SK-N-DZ (cell line): ENCODE data around the gene CUX1.
A peak's percentile ranks its signal among the peaks of the same experiment; 100 is the strongest.

Source experiments
- DNase-seq: peaks from one replicate; pipeline ENCODE4 v3.0.0-alpha.2; 2015; ENCODE audit warnings: low spot score

Gene CUX1

GRCh38 chr7:102236592-102237287 lies 419.3 kb downstream of the CUX1 start:
- peak; percentile 67 for DNase-seq

- DNase-seq, result no peak
Observed at GRCh38 chr7:102239206-102239820, 421.9 kb downstream of the CUX1 start.

- DNase-seq, result no peak
Observed at GRCh38 chr7:102241431-102241830, 424.0 kb downstream of the CUX1 start.

GRCh38 chr7:102244601-102245000 lies 427.2 kb downstream of the CUX1 start:
- DNase-seq, result no peak

GRCh38 chr7:102248081-102248455 lies 430.6 kb downstream of the CUX1 start:
- no peak for DNase-seq

GRCh38 chr7:102248456-102249395 lies 431.3 kb downstream of the CUX1 start:
- no peak for DNase-seq

- no peak for DNase-seq
Observed at GRCh38 chr7:102251531-102252365, 434.3 kb downstream of the CUX1 start.

GRCh38 chr7:102252366-102252982 lies 435.0 kb downstream of the CUX1 start:
- DNase-seq, result peak; percentile 57

GRCh38 chr7:102253066-102253972 lies 435.9 kb downstream of the CUX1 start:
- DNase-seq, result no peak

- DNase-seq, result no peak
Observed at GRCh38 chr7:102253973-102254370, 436.5 kb downstream of the CUX1 start.

GRCh38 chr7:102254521-102254920 lies 437.1 kb downstream of the CUX1 start:
- DNase-seq, result no peak

GRCh38 chr7:102255501-102255900 lies 438.1 kb downstream of the CUX1 start:
- DNase-seq, result no peak

GRCh38 chr7:102255916-102256315 lies 438.5 kb downstream of the CUX1 start:
- DNase-seq, result no peak

GRCh38 chr7:102258073-102258748 lies 440.8 kb downstream of the CUX1 start:
- DNase-seq, result no peak

- no peak for DNase-seq
Observed at GRCh38 chr7:102258749-102259107, 441.3 kb downstream of the CUX1 start.

- peak; percentile 90 for DNase-seq
Observed at GRCh38 chr7:102260856-102261255, 443.4 kb downstream of the CUX1 start.

- no peak for DNase-seq
Observed at GRCh38 chr7:102261451-102261850, 444.0 kb downstream of the CUX1 start.

GRCh38 chr7:102262546-102262945 lies 445.1 kb downstream of the CUX1 start:
- no peak for DNase-seq

- no peak for DNase-seq
Observed at GRCh38 chr7:102264367-102264891, 447.0 kb downstream of the CUX1 start.
